Measurements from ENCODE around the gene TAB2.
"Not testable (repeated sequence)": the region's sequence is repeated elsewhere in the genome, so short reads cannot be mapped to it uniquely, and the experiment has no call there.

The TAB2 gene

GRCh38 chr6:149335924-149336608 lies 18.6 kb downstream of the TAB2 start:
- no peak for DNase-seq

- DNase-seq = no peak
Measured at GRCh38 chr6:149336609-149336928, 19.1 kb downstream of the TAB2 start.

GRCh38 chr6:149337320-149337719 lies 19.8 kb downstream of the TAB2 start:
- DNase-seq = no peak

GRCh38 chr6:149340200-149340599 lies 22.7 kb downstream of the TAB2 start:
- no peak for DNase-seq

DNA sequence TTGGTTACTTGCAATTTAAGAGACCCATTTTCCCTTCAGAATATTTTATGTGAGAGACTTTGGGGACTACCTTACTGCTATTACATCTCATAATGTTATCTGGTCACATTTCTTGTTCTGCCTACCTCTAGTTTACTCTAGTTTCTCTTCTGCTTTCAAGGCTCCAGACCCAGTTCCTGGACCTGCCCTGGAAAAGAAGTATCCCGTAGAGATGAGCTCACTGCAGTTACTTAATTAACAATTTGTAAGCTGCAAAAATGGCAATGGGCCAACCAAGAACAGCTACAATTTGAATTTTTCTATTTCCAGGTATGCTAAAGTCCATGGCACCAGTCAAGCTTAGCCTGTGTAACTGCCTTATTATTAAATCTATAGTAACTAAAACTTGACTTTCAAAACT lies 25.0 kb downstream of the TAB2 start:
- DNase-seq = no peak

DNA sequence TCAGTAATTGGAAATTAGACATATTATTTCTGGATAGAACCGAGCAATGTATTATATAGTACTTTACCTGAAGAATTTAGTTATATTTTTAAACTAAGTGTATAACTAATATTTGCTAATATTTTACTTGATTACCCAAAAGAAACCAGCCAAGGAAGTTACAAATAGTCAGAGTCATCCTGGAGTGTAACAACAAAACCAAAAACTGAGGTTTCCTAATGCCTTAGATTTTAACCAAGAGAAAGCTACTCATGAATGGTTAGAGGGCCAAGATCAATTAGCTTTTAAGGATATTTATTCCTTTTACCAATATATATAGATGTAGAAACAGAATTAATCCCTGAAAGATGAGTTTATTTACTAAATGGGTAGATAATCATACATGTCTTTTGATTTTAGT lies 26.0 kb downstream of the TAB2 start:
- no peak for DNase-seq

DNA sequence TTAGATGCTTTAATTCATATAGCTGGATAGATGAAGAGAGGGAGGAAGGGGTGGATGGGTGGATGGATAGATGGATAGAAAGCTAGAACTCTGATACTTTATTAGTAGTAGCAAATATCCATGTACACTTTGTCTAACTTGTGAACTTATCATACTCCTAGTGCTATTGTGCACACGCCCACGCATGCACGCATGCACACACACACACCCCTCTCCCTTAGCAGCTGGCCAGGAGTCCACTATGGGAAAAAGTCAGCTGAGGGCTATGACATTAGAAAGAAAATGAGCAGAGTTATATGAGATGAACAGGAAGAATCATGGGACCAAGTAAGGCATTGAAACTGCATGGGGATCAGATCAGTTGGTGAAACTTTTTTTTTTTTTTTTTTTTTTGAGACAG lies 28.6 kb downstream of the TAB2 start:
- DNase-seq = no peak

- DNase-seq = no peak
Measured at GRCh38 chr6:149347067-149347466, 29.6 kb downstream of the TAB2 start.

DNA sequence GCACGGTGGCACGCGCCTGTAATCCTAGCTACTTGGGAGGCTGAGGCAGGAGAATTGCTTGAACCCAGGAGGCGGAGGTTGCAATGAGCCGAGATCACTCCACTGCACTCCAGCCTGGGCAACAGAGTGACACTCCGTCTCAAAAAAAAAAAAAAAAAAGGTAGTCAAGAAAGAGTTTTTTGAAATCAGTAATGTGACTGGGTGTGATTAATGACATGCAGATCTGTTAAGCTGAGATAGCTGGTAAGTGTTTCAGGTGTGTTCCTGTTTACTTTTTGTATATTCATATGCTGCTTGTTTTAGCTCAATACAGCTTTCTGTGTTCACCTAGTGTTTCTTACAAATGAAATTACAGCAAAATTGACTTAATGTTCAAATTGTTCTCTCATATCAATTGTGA lies 31.8 kb downstream of the TAB2 start:
- not testable (repeated sequence) for DNase-seq

DNA sequence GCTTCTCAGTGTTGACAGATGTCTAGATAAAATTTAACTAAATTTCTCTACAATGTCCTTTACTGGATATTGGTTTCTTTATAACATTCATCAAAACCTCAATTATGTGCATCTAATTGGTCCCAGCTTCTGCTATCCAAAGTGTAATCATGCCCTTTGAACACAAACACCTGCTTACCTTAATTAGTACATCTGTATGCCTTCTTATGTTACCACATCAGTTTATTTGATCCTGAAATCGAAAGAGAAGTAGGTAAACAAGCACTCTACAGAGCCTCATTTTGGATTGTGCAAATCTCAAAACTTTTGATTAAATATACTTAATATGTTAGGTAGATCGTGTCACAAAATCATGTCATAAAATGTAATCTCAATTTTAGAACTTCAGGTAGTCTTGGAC lies 36.5 kb downstream of the TAB2 start:
- DNase-seq = no peak

GRCh38 chr6:149356081-149356750 lies 38.7 kb downstream of the TAB2 start:
- DNase-seq = no peak

GRCh38 chr6:149357726-149358538 lies 40.4 kb downstream of the TAB2 start:
- no peak for DNase-seq

DNA sequence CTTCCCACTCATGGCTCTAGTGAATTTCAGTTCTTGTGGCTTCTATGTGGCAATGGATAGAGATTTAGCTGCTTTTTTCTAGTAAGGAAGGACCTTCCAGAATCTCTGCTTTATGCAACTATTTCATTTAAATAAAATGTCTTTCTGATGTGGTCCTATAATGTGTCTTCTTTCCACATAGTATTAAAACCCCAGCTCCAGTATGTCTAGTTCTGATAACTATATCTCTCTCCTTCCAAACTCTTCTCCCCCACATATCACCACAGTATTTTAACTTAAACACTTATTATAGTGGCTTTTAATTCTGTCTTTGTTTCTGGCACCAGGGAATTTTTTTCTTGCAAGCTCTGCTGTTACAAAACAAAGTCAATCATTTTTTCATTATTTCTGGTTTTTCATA lies 41.9 kb downstream of the TAB2 start:
- DNase-seq = no peak

- no peak for DNase-seq
Measured at GRCh38 chr6:149360536-149360935, 43.0 kb downstream of the TAB2 start.

DNA sequence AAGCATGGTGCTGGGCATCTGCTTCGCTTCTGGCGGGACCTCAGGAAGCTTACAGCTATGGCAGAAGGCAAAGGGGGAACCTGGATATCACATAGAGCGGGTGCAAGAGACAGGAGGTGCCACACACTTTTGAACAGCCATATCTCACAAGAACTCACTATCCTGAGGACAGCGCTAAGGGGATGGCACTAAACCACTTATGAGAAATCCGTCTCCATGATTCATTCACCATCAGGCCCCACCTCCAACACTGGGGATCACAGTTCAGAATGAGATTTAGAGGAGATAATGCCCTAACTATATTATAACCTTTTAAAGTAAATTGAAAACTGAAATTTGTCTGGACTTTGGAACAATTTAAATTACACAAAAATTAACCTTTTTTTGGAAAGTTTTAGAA lies 44.8 kb downstream of the TAB2 start:
- DNase-seq = no peak

DNA sequence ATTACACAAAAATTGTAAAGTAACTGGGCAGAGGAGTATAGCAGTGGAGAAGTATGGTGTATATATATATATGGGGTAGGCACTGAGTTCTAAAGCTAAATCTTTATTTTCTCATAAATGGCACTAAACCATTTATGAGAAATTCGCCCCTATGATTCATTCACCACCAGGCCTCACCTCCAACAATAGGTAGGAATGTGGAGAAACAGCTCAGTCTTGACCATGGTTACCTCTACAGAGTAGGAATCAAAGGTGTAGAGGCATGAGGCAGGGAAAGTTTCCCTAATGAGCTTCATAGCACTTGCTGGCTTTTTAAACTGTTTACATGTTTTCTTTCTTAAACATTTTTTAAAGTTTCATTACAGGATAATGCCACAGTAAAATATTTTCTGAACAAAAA lies 45.6 kb downstream of the TAB2 start:
- DNase-seq = no peak

GRCh38 chr6:149364557-149364956 lies 47.0 kb downstream of the TAB2 start:
- no peak for DNase-seq

GRCh38 chr6:149365197-149365596 lies 47.7 kb downstream of the TAB2 start:
- DNase-seq = no peak

GRCh38 chr6:149366267-149366921 lies 48.9 kb downstream of the TAB2 start:
- DNase-seq = no peak

- no peak for DNase-seq
Measured at GRCh38 chr6:149368065-149368464, 50.6 kb downstream of the TAB2 start.

GRCh38 chr6:149371154-149371553 lies 53.6 kb downstream of the TAB2 start:
- DNase-seq = no peak

DNA sequence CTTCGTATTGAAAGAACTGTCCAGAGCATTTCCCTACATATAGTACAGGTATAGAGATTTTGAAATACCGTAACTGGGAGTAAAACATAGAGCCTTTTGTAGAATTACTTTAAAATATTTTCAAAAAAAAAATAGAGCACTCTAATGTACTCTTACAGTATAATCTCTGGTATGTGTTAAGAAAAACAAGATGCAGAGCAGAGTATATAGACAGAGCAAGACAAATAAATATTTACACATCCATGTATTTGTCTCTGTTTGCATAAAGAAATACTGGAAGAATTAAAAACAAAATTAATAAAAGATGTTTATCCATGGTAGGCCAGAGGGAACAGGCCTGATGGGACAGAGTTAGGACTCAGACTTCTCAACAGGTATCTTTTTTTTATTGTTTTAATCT lies 54.5 kb downstream of the TAB2 start:
- no peak for DNase-seq

DNA sequence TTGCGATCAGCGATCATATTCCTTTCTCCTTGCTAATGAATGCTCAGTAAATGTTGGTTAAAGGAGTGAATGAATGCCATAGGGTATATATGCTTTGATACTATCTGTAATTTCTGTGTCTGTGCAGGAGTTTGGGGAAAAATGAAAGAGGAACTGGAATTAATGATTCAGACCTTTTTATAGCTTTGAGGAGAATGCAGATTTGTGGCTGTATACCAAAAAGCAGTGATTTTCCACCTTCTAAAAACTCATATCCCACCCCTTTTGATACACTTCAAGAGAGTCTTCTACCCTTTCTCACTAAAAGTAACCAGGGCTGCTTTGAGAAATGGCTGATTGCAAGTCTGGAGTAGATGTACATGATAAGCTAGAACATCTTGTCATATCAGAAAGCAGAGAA lies 56.0 kb downstream of the TAB2 start:
- no peak for DNase-seq

- no peak for DNase-seq
Measured at GRCh38 chr6:149379977-149380376, 62.5 kb downstream of the TAB2 start.

Data from midbrain (tissue), 1 donor.